Fibroblast of skin of right quadriceps (primary cell): ENCODE data around the gene APOM.
A peak's percentile ranks its signal among the peaks of the same experiment; 100 is the strongest.

Experiments used
- DNase-seq: peaks from one replicate; pipeline ENCODE4 v3.0.0-alpha.2; 2013

The APOM gene

GRCh38 chr6:31631681-31632278 lies 23.9 kb upstream of the APOM start:
- no peak for DNase-seq

DNA sequence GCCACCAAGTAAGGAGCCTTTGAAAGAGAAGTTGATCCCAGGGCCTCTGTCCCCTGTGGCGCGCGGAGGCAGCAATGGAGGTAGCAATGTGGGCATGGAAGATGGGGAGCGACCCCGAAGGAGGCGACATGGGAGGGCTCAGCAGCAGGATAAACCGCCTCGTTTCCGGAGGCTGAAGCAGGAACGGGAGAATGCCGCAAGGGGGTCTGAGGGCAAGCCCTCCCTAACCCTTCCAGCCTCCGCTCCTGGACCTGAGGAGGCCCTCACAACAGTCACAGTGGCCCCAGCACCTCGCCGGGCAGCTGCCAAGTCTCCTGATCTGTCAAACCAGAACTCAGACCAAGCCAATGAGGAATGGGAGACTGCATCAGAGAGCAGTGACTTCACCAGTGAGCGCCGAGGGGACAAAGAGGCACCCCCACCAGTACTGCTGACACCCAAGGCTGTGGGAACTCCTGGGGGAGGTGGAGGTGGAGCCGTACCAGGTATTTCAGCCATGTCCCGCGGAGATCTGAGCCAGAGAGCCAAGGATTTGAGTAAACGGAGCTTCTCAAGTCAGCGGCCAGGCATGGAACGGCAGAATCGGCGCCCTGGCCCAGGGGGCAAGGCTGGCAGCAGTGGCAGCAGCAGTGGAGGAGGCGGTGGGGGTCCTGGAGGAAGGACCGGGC lies 23.3 kb upstream of the APOM start:
- no peak for DNase-seq

- DNase-seq, result no peak
Observed at GRCh38 chr6:31633447-31633846, 22.2 kb upstream of the APOM start.

DNA sequence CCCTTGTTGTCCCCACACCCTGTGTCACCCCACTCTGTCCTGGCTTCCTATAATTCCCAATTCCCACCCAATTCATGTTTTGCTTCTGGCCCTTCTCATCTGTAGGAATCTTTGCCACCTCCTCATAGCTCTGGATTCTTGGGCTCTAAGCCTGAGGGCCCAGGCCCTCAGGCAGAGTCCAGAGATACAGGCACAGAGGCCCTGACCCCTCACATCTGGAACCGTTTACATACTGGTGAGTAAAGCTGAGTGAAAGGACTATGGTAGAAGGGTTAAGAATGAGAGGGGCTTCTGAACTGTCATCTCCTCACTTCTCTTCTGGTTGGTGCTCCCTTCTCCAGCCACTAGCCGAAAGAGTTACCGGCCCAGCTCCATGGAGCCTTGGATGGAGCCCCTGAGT lies 21.6 kb upstream of the APOM start:
- DNase-seq, result no peak

DNA sequence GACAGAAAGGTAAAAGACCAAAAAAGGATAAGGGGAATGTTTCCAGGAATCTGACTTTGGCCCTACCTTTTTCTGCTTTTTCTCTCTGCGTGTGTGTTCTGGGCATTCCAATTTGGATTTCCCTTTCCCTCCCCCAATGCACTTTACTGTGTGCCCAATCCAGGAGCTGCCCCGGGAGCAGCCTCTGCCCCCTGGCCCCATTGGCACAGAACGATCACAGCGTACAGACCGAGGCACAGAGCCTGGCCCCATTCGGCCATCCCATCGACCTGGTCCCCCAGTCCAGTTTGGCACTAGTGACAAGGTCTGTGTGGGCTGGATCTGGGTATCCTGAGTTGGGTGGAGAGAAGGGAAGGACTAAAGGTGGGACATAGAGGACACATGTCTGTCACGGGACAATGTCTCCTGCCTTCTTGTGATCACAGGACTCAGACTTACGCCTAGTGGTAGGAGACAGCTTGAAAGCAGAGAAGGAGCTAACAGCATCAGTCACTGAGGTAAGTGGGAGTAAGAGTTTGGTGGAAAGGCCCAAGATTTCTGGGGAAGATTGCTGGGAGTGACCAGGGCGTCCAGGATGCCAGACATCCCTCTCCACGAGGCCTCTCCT lies 20.6 kb upstream of the APOM start:
- DNase-seq, result no peak

- DNase-seq, result no peak
Observed at GRCh38 chr6:31636698-31637596, 18.7 kb upstream of the APOM start.

- no peak for DNase-seq
Observed at GRCh38 chr6:31639043-31639442, 16.7 kb upstream of the APOM start.

- DNase-seq, result peak; percentile 59
Observed at GRCh38 chr6:31639449-31639861, 16.2 kb upstream of the APOM start.

GRCh38 chr6:31640612-31641011 lies 15.1 kb upstream of the APOM start:
- DNase-seq, result no peak

DNA sequence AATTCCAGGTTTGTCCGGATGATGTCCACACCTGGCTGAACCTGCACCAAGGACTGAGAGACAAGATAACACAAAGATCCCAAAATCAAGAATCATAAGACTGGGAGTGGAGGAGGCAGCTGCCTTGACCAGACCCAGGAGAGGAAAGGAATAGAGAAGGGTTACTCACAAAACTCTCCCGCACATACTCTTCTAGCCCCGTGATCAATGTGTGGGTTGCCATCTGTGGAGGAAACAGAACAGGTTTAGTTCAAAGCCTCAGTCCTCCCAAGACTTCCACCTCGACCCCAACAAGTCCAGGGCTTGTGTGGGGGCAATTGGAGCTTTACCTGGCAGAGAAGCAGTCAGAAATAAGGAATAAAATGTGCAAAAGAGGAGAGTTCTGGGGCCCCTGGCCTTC lies 14.3 kb upstream of the APOM start:
- no peak for DNase-seq

- DNase-seq, result no peak
Observed at GRCh38 chr6:31642798-31643570, 12.7 kb upstream of the APOM start.

- DNase-seq, result no peak
Observed at GRCh38 chr6:31643818-31644454, 11.8 kb upstream of the APOM start.

DNA sequence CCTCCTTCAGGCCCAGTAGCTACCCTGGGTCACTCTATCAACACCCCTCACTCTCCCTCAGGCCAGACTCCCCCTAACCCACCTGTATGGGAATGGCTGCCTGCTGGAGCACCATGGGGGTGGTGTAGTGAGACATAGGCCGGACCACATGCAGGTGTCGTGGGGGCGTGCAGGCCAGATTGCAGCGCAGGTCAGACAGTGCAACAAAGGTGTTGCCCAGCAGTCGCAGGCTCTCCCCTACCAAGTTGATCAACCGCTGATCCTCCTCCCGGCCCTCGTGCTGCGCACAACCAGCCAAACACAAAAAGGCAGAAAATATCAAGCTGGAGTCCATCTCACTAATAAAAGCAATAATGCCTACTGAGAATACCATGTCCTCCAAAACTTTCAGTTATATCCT lies 10.4 kb upstream of the APOM start:
- DNase-seq, result no peak

DNA sequence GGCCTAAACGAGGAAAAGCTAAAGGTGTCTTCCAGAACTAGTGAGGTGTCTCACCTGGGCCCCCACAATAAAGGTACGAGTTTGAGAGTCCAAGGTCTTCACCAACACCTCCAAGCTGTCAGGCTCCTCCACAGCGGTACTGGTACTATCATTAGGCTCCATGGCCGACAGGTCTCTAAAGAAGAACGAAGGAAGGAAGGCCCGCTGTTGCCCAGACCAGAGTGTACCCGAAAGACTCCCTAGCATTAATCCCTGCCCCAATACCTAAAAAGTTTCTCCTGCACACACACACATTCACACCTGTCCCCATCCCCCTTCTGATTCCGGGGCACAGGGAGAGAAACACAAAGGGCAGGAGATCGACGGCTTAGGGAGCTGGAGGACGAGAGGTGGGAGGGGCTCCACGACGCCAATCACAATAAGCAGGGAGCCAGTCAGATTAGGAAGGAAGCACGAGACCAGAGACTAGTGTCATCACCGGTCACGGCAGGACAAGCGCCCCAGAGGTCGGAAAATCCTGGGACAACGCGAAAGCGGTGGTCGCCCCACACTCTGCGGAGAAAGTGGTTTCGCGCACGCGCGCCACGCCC lies 4.0 kb upstream of the APOM start:
- DNase-seq, result no peak

- DNase-seq, result no peak
Observed at GRCh38 chr6:31652925-31653724, 2.6 kb upstream of the APOM start.

GRCh38 chr6:31654574-31655348 lies 933 bp upstream of the APOM start:
- DNase-seq, result no peak

GRCh38 chr6:31657406-31658157 lies 1.9 kb downstream of the APOM start:
- DNase-seq, result no peak

DNA sequence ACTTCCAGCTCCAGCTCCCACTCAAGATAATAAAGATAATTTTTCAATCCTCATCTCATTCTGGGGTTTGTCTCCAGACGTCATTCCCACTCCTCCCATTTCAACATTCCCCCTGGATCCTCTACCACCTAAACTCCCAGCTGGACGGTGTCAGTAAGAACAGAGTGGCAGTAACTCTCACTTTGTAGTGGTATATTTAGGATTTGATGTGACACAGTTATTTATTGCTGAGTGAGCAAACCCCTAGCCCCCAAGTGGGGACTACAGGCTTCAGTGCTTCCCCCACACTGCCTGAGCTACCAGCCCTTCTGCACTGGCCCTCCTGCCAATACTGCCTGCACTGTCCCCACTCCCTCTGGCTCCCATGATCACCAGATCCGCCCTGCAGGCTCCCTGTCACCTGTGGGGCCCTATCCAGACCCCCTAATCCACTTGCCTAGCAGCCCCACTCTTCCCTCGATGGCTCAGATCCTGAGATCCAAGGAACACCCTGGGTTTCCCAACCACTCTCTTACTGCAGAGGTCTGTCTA lies 2.5 kb downstream of the APOM start:
- no peak for DNase-seq
